Measurements from ENCODE around the gene WDR7. TPM values are rescaled to one million over a fixed set of nuclear protein-coding genes. Genes with fewer than 3 reads are reported as not detected.

WDR7 gene
- total RNA-seq, 2 donors from 2014 or later, result 19.7 to 29.0 TPM

GRCh38 chr18:56836173-56836572 lies 185.0 kb downstream of the WDR7 start:
- no peak overlapping the region for H3K27ac ChIP-seq
- 75% methylated on average over 7 of the region's 7 CpGs for WGBS
- H3K4me1 ChIP-seq (replicated peaks), result no peaks in the 10 kb centered on the region
- no peaks in the 10 kb centered on the region for H3K9me3 ChIP-seq
- TF ChIP-seq POLR2AphosphoS5 (IDR thresholded peaks at IDR 0.05) (no peak), POLR2A (IDR thresholded peaks at IDR 0.05) (no peak), CTCF (IDR thresholded peaks at IDR 0.05) (no peak)
- no peaks in the 10 kb centered on the region for H3K27me3 ChIP-seq (replicated peaks; ENCODE audit: insufficient read depth)
- intact Hi-C loops (cut with DNase I), result no loop called here
- no peaks in the 10 kb centered on the region for H3K36me3 ChIP-seq
- no peak overlapping the region for H3K4me3 ChIP-seq
- DNase-seq (ENCODE audit: low spot score), result no peak

- WGBS, result 97% methylated on average over 1 of the region's 1 CpG
- intact Hi-C loops (cut with DNase I), result no loop called here
- no peaks in the 10 kb centered on the region for H3K4me1 ChIP-seq (replicated peaks)
- no peaks in the 10 kb centered on the region for H3K27me3 ChIP-seq (replicated peaks; ENCODE audit: insufficient read depth)
- H3K36me3 ChIP-seq, result no peaks in the 10 kb centered on the region
- no peak overlapping the region for H3K27ac ChIP-seq
- TF ChIP-seq POLR2A (IDR thresholded peaks at IDR 0.05), result no peak
- no peak for TF ChIP-seq POLR2AphosphoS5 (IDR thresholded peaks at IDR 0.05)
- TF ChIP-seq CTCF (IDR thresholded peaks at IDR 0.05), result no peak
- DNase-seq (ENCODE audit: low spot score), result no peak
- H3K9me3 ChIP-seq, result no peaks in the 10 kb centered on the region
- no peak overlapping the region for H3K4me3 ChIP-seq
Measured at GRCh38 chr18:56841836-56842235, 190.7 kb downstream of the WDR7 start.

GRCh38 chr18:56843241-56843640 lies 192.1 kb downstream of the WDR7 start:
- Histone ChIP-seq H3K27me3 (replicated peaks; ENCODE audit: insufficient read depth) (no peaks in the 10 kb centered on the region), H3K36me3 (no peaks in the 10 kb centered on the region), H3K27ac (no peak overlapping the region), H3K4me3 (no peak overlapping the region), H3K9me3 (no peaks in the 10 kb centered on the region), H3K4me1 (replicated peaks) (no peaks in the 10 kb centered on the region)
- intact Hi-C loops (cut with DNase I), result no loop called here
- no peak for DNase-seq (ENCODE audit: low spot score)
- WGBS, result 92% methylated on average over 4 of the region's 4 CpGs
- TF ChIP-seq POLR2A (IDR thresholded peaks at IDR 0.05), result no peak
- no peak for TF ChIP-seq POLR2AphosphoS5 (IDR thresholded peaks at IDR 0.05)

GRCh38 chr18:56844556-56844955 lies 193.4 kb downstream of the WDR7 start:
- TF ChIP-seq CTCF (IDR thresholded peaks at IDR 0.05), result no peak
- no peak for TF ChIP-seq POLR2A (IDR thresholded peaks at IDR 0.05)
- no peak for TF ChIP-seq POLR2AphosphoS5 (IDR thresholded peaks at IDR 0.05)
- Histone ChIP-seq H3K27ac (no peak overlapping the region), H3K4me1 (replicated peaks) (no peaks in the 10 kb centered on the region), H3K27me3 (replicated peaks; ENCODE audit: insufficient read depth) (no peaks in the 10 kb centered on the region), H3K36me3 (no peaks in the 10 kb centered on the region), H3K4me3 (no peak overlapping the region), H3K9me3 (no peaks in the 10 kb centered on the region)
- DNase-seq (ENCODE audit: low spot score), result no peak
- intact Hi-C loops (cut with DNase I), result no loop called here
- 94% methylated on average over 1 of the region's 1 CpG for WGBS

GRCh38 chr18:56851774-56852173 lies 200.6 kb downstream of the WDR7 start:
- no peaks in the 10 kb centered on the region for H3K36me3 ChIP-seq
- WGBS, result 42% methylated on average over 1 of the region's 1 CpG
- no peak for TF ChIP-seq POLR2A (IDR thresholded peaks at IDR 0.05)
- no peak for TF ChIP-seq POLR2AphosphoS5 (IDR thresholded peaks at IDR 0.05)
- TF ChIP-seq CTCF (IDR thresholded peaks at IDR 0.05), result no peak
- H3K4me1 ChIP-seq (replicated peaks), result no peaks in the 10 kb centered on the region
- no peak for DNase-seq (ENCODE audit: low spot score)
- intact Hi-C loops (cut with DNase I), result no loop called here
- H3K27me3 ChIP-seq (replicated peaks; ENCODE audit: insufficient read depth), result no peaks in the 10 kb centered on the region
- H3K9me3 ChIP-seq, result no peaks in the 10 kb centered on the region
- no peak overlapping the region for H3K27ac ChIP-seq
- no peak overlapping the region for H3K4me3 ChIP-seq

All from prostate gland (tissue), 2 donors.